Fibroblast of lung (primary cell): ENCODE measurements around the gene ATP2B2. TPM values are rescaled to one million over a fixed set of nuclear protein-coding genes. Genes with fewer than 3 reads are reported as not detected.

ENCODE experiments used
- DNase-seq, 2 donors: peaks; one replicate each; pipeline versions ENCODE4 v3.0.0 to v3.0.0-alpha.2; 2010; ENCODE audit warnings: low read depth in 2 of 2
- H2AFZ ChIP-seq: 2 replicates; pipeline ENCODE4 v1.5.1; 2012; ENCODE audit warnings: low read length, control low read depth, inconsistent platforms
- H3K27ac ChIP-seq: 2 replicates; pipeline ENCODE4 v1.5.1; 2011; ENCODE audit warnings: low read length, control low read depth; ENCODE audit not compliant: insufficient read depth
- H3K27me3 ChIP-seq: 2 replicates; pipeline ENCODE4 v1.5.1; 2011; ENCODE audit warnings: mild to moderate bottlenecking, low read length; ENCODE audit not compliant: control insufficient read depth, insufficient read depth
- H3K36me3 ChIP-seq: 2 replicates; pipeline ENCODE4 v1.5.1; 2011; ENCODE audit warnings: low read length; ENCODE audit not compliant: control insufficient read depth, insufficient read depth
- H3K4me1 ChIP-seq: 2 replicates; pipeline ENCODE4 v1.5.1; 2011; ENCODE audit warnings: low read length; ENCODE audit not compliant: control insufficient read depth, insufficient read depth; ENCODE audit errors: extremely low read depth
- H3K4me2 ChIP-seq: 2 replicates; pipeline ENCODE4 v1.5.1; 2011; ENCODE audit warnings: low read length, control low read depth; ENCODE audit not compliant: insufficient read depth; ENCODE audit errors: extremely low read depth
- H3K4me3 ChIP-seq, 4 experiments: fragments of 200-600 bp in 1 of 4; sonication (generic) in 1 of 4; replicated peaks in 1 of 4; 2 replicates each; pipeline ENCODE4 v1.5.1; 2011 to 2016; ENCODE audit warnings: low read length in 4 of 4, low read depth in 3 of 4, mild to moderate bottlenecking in 3 of 4, control low read depth in 2 of 4, inconsistent platforms in 1 of 4, mixed read lengths in 1 of 4; ENCODE audit not compliant: insufficient read depth in 1 of 4; ENCODE audit errors: control extremely low read depth in 1 of 4
- H3K79me2 ChIP-seq: 2 replicates; pipeline ENCODE4 v1.5.1; 2012; ENCODE audit warnings: mild to moderate bottlenecking, low read length, inconsistent platforms; ENCODE audit not compliant: control insufficient read depth, insufficient read depth
- H3K9ac ChIP-seq: 2 replicates; pipeline ENCODE4 v1.5.1; 2011; ENCODE audit warnings: mild to moderate bottlenecking, low read length, control low read depth; ENCODE audit not compliant: insufficient read depth
- H3K9me3 ChIP-seq: 2 replicates; pipeline ENCODE4 v1.5.1; 2012; ENCODE audit warnings: low read depth, low read length; ENCODE audit not compliant: control insufficient read depth, insufficient read depth
- H4K20me1 ChIP-seq: 2 replicates; pipeline ENCODE4 v1.5.1; 2011; ENCODE audit warnings: low read length; ENCODE audit not compliant: control insufficient read depth, insufficient read depth; ENCODE audit errors: extremely low read depth
- CTCF ChIP-seq, 2 donors: IDR thresholded peaks in 1 of 2; conservative IDR thresholded peaks in 1 of 2; 1 replicate in 1 of 2; 2 replicates in 1 of 2; pipeline ENCODE4 v1.5.1; 2011 to 2012; ENCODE audit warnings: low read length in 2 of 2, control low read depth in 1 of 2, inconsistent platforms in 1 of 2, low read depth in 1 of 2, mild to moderate bottlenecking in 1 of 2
- EZH2 ChIP-seq: IDR thresholded peaks from 2 replicates; pipeline ENCODE4 v1.5.1; 2012; ENCODE audit warnings: low read length, control low read depth, mild to moderate bottlenecking; ENCODE audit errors: missing control alignments
- polyA plus RNA-seq, 2 donors: library from polyadenylated mRNA; depleted of rRNA in 1 of 2; stranded (reverse) in 1 of 2; unstranded in 1 of 2; fragments of >200 nt; gene quantifications; 2 replicates each; pipeline ENCODE4 v1.2.1, GENCODE V29; 2011 to 2012; ENCODE audit warnings: missing spikeins in 1 of 2
- total RNA-seq: library from RNA; depleted of rRNA; stranded (reverse); fragments of >200 nt; gene quantifications from 2 replicates; pipeline ENCODE4 v1.2.1, GENCODE V29; 2014

Gene ATP2B2
- total and polyA plus RNA-seq, 2 donors (not counting 1 experiment from before 2014, with no cell fraction given): not detected

- Histone ChIP-seq H3K4me2 (no peak overlapping the region), H3K79me2 (no peaks in the 10 kb centered on the region), H3K36me3 (peaks cover 1% of the 10 kb centered on the region), H3K9me3 (no peaks in the 10 kb centered on the region), H3K27ac (no peak overlapping the region), H2AFZ (no peak overlapping the region), H3K27me3 (no peaks in the 10 kb centered on the region), H3K4me3 (no peak overlapping the region), H3K9ac (no peak overlapping the region), H4K20me1 (no peaks in the 10 kb centered on the region), H3K4me1 (no peaks in the 10 kb centered on the region)
- no peak for DNase-seq
- TF ChIP-seq EZH2 (no peak), CTCF (conservative IDR thresholded peaks at IDR 0.05 in 1 of 2, IDR thresholded peaks at IDR 0.05 in 1 of 2; ENCODE audit: low read depth in 1 of 2, low read length in 2 of 2) (no peak)
These were observed 214.8 kb downstream of the ATP2B2 start for GRCh38 chr3:10290481-10291176.

GRCh38 chr3:10289787-10290355 lies 215.5 kb downstream of the ATP2B2 start:
- no peaks in the 10 kb centered on the region for H3K79me2 ChIP-seq
- H3K27me3 ChIP-seq: no peaks in the 10 kb centered on the region
- no peak overlapping the region for H3K27ac ChIP-seq
- no peak for TF ChIP-seq CTCF (conservative IDR thresholded peaks at IDR 0.05 in 1 of 2, IDR thresholded peaks at IDR 0.05 in 1 of 2; ENCODE audit: low read depth in 1 of 2, low read length in 2 of 2)
- no peak for TF ChIP-seq EZH2
- no peaks in the 10 kb centered on the region for H3K9me3 ChIP-seq
- no peaks in the 10 kb centered on the region for H4K20me1 ChIP-seq
- DNase-seq: no peak
- no peak overlapping the region for H3K4me2 ChIP-seq
- H3K36me3 ChIP-seq: peaks cover 1% of the 10 kb centered on the region
- H3K4me1 ChIP-seq: no peaks in the 10 kb centered on the region
- H3K9ac ChIP-seq: no peak overlapping the region
- no peak overlapping the region for H2AFZ ChIP-seq
- H3K4me3 ChIP-seq: no peak overlapping the region

GRCh38 chr3:10289077-10289476 lies 216.3 kb downstream of the ATP2B2 start:
- H3K4me2 ChIP-seq: no peak overlapping the region
- no peak overlapping the region for H3K9ac ChIP-seq
- no peaks in the 10 kb centered on the region for H3K4me1 ChIP-seq
- H3K27ac ChIP-seq: no peak overlapping the region
- no peaks in the 10 kb centered on the region for H4K20me1 ChIP-seq
- no peak overlapping the region for H3K4me3 ChIP-seq
- TF ChIP-seq EZH2 (no peak), CTCF (conservative IDR thresholded peaks at IDR 0.05 in 1 of 2, IDR thresholded peaks at IDR 0.05 in 1 of 2; ENCODE audit: low read depth in 1 of 2, low read length in 2 of 2) (no peak)
- no peaks in the 10 kb centered on the region for H3K79me2 ChIP-seq
- no peaks in the 10 kb centered on the region for H3K27me3 ChIP-seq
- H3K9me3 ChIP-seq: no peaks in the 10 kb centered on the region
- no peak for DNase-seq
- peaks cover 1% of the 10 kb centered on the region for H3K36me3 ChIP-seq
- no peak overlapping the region for H2AFZ ChIP-seq
